Measurements from ENCODE around the gene MBOAT1.

The MBOAT1 gene

DNA sequence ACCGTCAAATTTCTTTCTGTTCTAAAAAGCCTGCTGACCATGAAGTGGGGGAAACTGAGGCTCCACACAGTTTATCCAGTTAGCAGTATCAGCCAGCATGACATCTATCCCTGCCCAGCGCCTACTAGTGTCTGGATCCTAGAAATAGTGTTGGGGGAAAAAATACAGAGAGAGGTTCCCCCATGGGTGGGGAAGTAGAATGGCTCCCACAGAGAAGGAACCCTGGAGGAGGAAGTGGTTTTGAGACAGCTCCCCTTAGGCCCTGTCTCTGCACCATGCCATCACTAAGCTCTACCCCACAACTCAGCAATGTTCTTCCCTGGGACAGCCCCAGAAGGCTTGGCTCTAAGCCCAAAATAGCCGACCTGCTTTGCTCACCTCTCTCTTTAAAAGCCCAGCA, 153.4 kb downstream of the MBOAT1 start:
- H3K4me3 ChIP-seq (ENCODE audit: low read depth, low read length), result no peak overlapping the region
- no peak for DNase-seq (ENCODE audit: low read depth)
- TF ChIP-seq, protein P1, sequence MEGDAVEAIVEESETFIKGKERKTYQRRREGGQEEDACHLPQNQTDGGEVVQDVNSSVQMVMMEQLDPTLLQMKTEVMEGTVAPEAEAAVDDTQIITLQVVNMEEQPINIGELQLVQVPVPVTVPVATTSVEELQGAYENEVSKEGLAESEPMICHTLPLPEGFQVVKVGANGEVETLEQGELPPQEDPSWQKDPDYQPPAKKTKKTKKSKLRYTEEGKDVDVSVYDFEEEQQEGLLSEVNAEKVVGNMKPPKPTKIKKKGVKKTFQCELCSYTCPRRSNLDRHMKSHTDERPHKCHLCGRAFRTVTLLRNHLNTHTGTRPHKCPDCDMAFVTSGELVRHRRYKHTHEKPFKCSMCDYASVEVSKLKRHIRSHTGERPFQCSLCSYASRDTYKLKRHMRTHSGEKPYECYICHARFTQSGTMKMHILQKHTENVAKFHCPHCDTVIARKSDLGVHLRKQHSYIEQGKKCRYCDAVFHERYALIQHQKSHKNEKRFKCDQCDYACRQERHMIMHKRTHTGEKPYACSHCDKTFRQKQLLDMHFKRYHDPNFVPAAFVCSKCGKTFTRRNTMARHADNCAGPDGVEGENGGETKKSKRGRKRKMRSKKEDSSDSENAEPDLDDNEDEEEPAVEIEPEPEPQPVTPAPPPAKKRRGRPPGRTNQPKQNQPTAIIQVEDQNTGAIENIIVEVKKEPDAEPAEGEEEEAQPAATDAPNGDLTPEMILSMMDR (IDR thresholded peaks at IDR 0.05; ENCODE audit: control insufficient read depth, extremely low read depth, insufficient read depth), result no peak

DNA sequence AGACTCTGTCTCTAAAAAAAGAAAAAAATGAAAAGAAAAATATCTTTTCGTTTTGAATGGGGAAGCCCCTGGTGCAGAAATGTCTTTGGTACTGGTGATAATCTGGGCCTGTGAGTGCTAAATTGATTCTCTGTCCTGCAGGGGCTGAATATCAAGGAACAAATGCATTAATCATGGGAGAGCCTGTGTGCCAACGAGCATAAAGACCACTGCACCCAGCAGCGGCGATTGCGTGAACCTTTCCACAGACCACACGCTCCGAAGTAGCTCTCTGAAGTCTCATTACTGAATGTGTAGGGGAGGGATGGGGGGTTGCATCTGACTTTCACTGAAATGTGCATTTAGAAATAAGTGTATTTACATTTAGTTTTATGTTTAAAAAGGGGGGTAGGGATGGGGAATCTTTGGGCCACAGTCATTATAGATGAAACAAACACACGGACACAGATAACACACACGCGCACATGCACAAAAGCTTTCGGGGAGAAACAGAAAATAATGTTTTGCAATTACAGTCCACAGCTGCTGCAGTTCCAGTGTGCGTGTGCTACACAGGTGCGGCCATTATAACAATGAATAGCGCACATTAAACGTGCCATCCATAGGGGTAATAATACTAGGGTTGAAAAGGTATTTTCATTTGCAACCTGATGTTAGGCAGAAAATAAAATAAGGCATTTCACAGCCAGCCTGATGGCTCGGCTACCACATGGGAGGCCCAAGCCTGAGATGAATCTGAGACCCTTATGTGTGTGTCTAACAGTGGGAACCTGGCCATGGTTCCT, 154.0 kb downstream of the MBOAT1 start:
- TF ChIP-seq, protein P1 (IDR thresholded peaks at IDR 0.05; ENCODE audit: control insufficient read depth, extremely low read depth, insufficient read depth), result no peak
- H3K4me3 ChIP-seq (ENCODE audit: low read depth, low read length), result no peak overlapping the region
- DNase-seq (ENCODE audit: low read depth), result no peak

DNA sequence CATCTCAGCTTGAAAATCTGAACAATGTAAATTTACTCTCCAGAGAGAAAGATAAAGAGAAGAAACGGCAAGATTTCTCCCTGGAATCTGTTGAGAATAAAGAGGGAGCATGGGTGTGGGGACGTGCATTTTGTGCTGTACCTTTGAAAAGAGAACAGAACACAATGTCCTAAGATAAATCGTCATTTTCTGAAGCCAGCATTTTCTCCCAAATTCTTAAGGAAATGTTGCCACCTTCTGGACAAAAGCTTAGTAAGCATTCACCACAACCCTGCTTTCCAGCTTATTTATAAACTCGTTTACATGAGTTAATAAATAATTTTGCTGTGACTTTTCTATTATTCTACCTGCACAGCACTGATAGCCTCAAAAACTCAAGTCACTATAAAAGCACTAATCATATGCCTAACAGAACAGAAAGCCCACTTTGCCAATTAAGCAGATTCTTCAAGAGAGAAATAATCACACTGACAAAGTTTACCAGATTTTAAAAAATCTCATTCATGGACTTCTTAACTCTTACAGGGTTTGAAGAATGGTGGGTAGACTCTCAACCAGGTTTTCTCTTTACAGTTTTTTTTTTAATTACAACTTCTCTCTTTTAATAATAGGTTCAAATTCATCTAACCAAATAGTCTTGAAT, 155.8 kb downstream of the MBOAT1 start:
- peak; percentile 22 for DNase-seq (ENCODE audit: low read depth)
- no peak overlapping the region for H3K4me3 ChIP-seq (ENCODE audit: low read depth, low read length)
- TF ChIP-seq, protein P1 (IDR thresholded peaks at IDR 0.05; ENCODE audit: control insufficient read depth, extremely low read depth, insufficient read depth), result peak; percentile 68

DNA sequence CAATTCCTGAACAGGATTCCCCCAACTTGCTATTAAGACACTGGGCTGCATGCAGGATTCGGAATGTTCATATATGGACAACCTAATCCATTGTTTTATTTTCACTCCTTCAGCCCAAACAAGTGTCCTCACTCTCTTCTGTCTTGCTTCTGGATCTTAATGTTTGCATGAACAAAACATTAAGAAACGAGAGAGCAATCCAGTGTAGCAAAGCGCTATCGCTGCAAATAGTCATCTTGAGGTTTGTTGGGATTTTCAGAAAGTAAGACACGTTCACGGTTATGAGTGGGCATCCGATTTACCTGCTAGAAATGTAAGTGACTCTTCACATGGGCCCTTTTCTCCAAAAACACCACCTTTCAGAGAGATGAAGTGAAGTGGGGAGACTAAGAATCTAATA, 156.4 kb downstream of the MBOAT1 start:
- TF ChIP-seq, protein P1 (IDR thresholded peaks at IDR 0.05; ENCODE audit: control insufficient read depth, extremely low read depth, insufficient read depth), result no peak
- no peak for DNase-seq (ENCODE audit: low read depth)
- no peak overlapping the region for H3K4me3 ChIP-seq (ENCODE audit: low read depth, low read length)
